ENCODE data around the gene ADAM12.

The ADAM12 gene

DNA sequence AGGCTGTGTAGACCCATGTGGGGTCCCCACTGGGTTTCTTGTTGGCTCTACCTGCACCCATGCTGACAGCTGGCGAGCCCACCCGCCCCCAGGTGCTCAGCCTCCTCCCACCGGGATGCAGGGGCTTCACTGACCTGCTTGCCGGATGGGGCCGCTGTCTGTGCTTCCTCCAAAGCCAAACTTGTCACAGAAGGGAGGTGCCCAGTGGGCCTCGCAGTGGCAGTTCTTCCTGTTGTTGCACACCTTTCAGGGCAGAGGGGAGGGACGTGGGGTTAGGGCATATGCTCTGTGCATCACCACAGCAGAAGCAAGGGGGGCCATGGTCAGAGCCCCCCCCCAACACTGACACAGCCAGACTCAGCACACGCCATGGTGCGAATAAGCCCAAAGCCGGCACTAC is 345.4 kb downstream of the ADAM12 start:
- DNase-seq: no peak

DNA sequence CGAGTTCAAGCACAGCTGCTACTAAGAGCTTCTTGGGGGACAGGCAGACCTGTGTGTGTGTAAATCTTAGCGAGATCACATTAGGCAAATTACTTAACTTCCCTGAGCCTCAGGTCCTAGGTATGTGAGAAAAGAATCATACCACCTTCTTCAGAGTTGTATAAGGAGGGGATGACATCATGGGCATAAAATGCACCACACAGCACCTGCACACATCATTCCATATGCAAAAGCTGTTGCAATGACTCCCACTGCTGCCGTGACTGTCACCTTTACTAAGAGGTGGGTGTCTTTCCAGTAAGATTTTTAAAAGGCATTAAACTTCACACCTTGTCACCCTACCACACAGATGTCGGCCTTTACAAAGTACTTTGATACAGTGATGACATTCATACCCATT is 345.9 kb downstream of the ADAM12 start:
- DNase-seq: no peak

DNA sequence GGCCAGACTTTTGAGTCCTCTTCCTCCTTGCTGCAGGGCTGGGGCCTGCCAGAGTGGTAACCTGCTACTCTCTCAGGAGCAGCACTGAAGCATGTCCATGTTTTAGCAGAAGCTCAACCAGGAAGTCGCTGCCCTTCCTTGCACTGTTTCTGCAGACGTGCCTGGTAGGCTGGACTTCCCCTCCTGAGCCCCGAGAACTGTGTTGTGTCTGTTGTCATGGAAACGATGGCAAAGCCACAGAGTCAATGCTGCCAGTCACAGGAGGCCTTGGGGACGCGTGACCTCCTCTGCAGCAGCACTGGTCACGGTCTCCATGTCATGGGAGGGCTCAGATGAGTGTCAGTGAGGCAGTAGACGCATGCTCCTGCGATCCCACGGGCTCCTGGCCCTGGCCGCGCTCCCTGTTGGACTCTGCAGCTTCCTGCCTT is 346.5 kb downstream of the ADAM12 start:
- peak; percentile 82 for DNase-seq

DNA sequence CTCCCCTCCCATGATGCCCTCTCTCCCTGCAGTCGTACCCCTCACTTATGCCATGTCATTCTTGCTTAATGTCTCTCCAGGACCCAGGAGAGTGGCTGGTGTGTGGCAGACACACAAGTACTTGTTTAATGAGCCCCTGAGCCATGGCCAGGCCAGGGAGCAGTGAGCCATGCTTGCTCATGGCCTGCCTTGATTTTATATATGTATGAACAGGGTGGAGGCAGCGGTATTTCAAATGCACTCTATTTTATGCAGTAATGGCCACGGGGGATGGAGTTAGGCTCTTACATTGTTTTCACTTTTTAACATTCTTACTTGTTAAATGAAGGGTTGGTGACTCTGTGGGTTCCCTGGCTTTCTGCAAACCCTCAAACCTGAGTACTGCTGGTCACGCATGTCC is 347.2 kb downstream of the ADAM12 start:
- no peak for DNase-seq

DNA sequence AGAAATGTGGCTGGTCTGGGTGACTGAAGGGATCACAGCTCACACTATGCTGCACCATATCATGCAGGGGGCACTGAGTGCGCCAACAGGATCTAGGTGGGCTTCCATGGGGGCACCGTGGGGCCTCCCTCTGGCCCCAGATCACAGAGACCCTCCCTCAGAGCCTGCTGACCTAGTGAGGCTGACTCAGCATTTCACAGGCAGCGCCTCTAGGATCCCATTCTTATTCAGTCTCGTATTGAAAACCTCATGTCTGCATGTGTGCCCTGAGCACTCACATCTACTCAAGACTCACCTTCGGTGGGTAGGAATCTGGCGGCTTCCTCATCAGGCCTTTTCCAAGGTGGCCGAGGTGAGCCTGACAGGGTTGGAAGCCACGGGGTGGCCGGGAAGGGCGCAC is 350.3 kb downstream of the ADAM12 start:
- DNase-seq: no peak

DNA sequence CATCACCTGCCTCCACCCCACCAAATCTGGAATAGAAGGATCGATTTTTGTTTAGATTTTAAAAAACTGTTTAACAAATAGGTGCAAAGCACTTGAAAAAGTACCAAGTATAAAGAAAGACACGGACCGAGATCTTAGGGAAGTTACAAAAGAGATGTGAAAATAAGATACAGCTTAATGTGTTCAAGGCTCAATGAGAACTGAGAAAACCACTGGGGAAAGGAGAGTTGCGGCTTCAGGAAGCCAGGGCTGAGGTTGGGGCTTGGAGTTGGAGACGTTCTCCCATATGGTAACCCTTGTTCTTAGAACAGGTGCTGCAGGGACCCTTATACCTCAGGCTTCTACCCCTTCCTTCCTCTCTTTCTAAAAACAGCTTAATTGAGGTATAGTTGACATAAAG is 351.8 kb downstream of the ADAM12 start:
- DNase-seq: no peak

- no peak for DNase-seq
Measured at GRCh38 chr10:126034586-126034985, 353.7 kb downstream of the ADAM12 start.

- DNase-seq: no peak
Measured at GRCh38 chr10:126029999-126030398, 358.3 kb downstream of the ADAM12 start.

GRCh38 chr10:126027692-126028091 is 360.6 kb downstream of the ADAM12 start:
- DNase-seq: no peak

GRCh38 chr10:126022841-126023240 is 365.4 kb downstream of the ADAM12 start:
- no peak for DNase-seq

GRCh38 chr10:126021833-126022500 is 366.3 kb downstream of the ADAM12 start:
- DNase-seq: no peak

- no peak for DNase-seq
Measured at GRCh38 chr10:126017961-126018560, 370.2 kb downstream of the ADAM12 start.

- no peak for DNase-seq
Measured at GRCh38 chr10:126016882-126017281, 371.4 kb downstream of the ADAM12 start.

DNA sequence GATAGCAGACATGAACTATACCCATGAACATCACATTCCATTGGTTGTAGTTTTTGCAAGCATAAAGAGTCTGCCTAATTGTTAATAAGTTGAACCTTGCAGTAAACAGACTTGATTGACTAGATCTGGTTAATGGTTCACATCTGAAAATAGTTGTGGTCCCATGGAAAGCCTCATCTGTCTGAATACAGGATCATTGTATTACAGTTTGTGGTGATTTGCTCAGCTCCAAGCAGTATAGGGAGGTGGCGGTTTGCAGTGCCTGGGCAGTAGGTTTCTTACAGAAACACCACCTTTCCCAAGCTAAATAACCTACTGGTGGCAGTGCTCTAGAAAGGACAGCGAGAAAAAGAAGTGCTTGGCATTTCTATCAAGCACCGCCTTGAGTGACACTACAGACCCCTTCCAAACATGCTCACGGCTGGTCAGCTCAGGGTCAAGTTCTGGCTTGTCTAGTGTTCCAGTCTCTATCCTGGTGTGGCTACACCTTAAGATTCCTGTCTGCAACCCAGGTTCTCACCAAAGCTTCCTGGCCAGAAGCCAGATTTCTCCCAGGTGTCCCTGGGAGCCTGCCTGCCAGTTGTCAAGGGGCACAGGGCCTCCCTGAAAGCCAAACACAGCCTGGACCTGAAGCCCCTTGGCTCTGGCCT is 372.0 kb downstream of the ADAM12 start:
- no peak for DNase-seq

DNA sequence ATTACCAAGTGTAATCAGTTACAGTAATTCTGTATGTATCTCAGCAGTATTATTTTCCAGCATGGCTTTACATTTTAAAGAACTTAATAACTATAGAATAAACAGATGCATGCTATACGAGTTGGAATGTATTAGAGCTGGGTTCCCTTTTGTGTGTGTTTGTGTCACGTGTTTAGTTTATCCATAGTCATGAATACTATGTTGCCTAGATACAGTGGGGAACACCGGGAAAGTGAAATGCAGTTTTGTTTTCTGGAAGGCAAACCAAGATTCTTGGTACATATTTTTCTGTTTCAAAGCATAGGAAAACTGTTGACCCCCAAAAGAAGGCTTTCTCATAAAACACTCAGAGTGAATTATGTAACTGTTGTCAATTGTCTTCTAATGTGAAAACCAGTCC is 372.9 kb downstream of the ADAM12 start:
- no peak for DNase-seq

- DNase-seq: peak; percentile 38
Measured at GRCh38 chr10:126014309-126014708, 374.0 kb downstream of the ADAM12 start.

GRCh38 chr10:126013489-126014281 is 374.6 kb downstream of the ADAM12 start:
- DNase-seq: no peak

DNA sequence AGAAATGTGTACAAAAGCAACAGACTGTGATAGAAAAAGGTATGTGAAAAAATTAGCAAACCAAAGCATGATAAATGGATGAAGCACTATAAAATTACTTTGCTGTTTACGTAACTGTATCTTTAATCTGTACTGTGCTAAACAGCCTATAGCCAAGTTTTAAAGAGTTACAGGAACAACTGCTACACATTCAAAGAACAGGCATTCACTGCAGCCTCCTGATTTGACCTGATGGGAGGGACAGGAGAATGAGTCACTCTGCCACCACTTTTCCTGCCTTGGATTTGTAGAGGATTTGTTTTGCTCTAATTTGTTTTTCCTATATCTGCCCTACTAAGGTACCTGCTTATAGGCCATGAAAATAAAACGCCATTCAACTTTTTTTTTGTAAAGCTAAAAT is 375.8 kb downstream of the ADAM12 start:
- DNase-seq: no peak

DNA sequence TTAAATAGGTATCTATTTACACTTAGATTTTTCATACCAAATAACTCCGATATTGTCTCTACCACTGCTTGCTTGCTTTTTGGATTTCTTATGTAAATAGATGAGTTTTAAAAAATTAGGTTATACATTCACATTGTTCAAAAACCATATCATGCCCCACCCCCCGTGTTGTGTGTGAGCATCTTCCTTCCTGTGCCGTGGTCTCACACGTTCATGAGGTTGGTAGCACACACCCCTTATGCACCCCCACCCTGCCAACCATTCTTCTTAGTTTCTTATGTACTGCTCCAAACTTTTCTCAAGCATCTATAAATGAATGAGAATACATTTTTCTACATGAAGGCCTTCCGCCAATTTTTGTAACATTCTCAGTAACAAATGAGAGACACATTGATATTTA is 376.3 kb downstream of the ADAM12 start:
- no peak for DNase-seq

GRCh38 chr10:126009650-126010049 is 378.6 kb downstream of the ADAM12 start:
- no peak for DNase-seq

DNA sequence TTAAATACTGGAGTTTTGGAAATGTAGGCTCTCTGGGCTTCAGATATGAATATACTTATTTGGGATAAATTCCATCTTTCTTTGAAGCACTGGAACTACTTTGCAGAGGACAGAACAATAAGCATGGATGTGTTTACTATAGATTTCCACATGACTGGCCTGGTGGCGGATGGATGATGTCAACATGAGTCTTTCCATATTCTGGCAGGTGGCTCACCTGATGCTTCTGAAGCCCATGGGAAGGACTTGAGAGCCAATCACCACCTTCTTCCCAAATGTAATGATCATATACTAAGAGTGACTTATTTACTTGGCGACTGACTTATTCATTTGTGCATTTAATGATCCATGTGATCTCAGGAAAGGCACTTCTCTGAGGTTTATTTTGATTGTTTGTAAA is 381.4 kb downstream of the ADAM12 start:
- peak; percentile 45 for DNase-seq

DNA sequence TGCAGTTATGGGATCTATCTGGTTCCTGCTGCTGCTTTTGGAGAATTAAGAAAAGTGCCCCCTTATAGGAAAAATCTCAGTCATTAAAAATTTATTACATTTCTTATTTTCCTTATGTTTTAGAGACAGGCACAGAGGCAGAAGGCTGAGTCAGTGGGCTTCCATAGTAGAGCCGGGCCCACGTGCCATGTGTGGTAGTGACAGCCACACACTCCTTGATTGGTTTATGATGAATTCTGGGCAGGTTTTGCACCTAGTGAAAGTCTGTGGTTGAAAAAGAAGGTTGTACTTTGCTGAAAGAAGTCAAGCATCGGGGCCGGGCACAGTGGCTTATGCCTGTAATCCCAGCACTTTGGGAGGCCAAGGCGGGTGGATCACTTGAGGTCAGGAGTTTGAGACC is 382.0 kb downstream of the ADAM12 start:
- DNase-seq: no peak

DNA sequence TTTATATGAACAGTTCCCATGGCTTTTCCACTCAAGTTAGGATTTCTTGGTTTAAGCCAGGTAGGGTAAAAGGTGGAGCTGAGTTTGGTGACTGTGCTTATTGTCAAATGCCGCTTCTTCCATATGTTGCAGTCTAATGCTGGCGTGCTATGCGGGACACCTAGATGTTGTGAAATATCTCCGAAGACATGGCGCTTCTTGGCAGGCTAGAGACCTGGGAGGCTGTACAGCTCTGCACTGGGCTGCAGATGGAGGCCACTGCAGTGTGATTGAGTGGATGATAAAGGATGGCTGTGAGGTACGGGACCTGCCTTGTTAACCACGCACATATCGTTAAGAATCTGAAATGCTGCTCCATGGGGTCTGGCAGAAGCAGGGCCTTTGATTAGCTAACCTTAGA is 383.5 kb downstream of the ADAM12 start:
- no peak for DNase-seq

DNA sequence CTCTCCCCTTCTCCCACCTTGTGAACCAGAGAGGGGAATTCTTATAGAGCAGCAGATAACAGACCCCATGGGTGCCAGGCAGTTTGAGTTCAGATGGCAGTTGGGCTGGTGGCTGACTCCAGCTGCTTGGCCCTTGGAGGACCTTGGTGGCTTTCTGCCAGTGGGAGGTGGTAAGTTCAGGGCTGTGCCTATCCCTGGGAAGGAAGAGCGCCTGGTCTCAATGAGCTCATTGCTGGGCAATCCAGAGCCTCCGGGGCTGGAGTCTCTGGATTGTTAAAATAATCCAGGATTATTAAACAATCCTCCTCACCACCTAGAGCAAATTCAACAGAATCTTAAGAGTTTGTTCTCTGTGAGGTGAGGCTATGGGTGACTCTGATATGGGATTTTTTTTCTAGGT is 386.7 kb downstream of the ADAM12 start:
- peak; percentile 54 for DNase-seq

All from NCI-H2029 (cell line).